RKO (cell line): Measurements from ENCODE around the gene RCBTB1.
"Not testable (repeated sequence)": the region's sequence is repeated elsewhere in the genome, so short reads cannot be mapped to it uniquely, and the experiment has no call there.

Experiments
- DNase-seq: peaks from one replicate; pipeline ENCODE4 v3.0.0-alpha.2; 2016; ENCODE audit warnings: low spot score

RCBTB1 gene

DNA sequence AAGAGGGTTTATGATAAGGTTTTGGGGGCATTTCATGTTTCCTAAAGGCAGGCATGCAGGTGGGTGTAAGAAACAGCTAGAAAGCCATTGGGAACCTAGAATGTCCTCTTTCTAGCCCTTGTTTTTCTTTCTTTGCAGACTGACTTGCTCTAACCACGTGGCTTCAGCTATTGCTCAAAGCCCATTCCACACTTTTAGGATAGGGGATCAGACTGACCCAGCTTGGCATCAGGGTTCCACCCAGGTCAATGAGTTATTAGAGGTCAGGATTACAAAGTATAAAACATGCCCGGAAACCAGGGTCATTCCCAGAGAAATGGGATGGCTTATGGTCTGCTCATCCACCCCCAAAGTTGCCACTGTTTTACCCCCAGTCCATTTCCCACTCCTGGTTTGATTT lies 72.8 kb downstream of the RCBTB1 start:
- no peak for DNase-seq

DNA sequence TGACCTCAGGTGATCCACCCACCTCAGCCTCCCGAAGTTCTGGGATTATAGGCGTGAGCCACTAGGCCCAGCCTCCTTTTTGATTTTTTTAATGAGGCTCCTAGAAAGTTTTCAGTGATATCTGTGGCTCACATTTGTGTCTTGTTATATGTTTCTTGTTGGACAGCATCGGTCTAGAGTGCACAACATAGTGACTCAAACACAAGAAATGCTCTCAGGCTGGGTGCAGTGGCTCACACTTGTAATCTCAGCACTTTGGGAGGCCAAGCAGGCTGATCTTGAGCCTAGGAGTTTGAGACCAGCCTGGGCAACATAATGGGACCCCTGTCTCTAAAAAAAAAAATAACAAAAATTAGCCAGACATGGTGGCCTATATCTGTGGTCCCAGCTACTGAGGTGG lies 81.4 kb downstream of the RCBTB1 start:
- DNase-seq: no peak

DNA sequence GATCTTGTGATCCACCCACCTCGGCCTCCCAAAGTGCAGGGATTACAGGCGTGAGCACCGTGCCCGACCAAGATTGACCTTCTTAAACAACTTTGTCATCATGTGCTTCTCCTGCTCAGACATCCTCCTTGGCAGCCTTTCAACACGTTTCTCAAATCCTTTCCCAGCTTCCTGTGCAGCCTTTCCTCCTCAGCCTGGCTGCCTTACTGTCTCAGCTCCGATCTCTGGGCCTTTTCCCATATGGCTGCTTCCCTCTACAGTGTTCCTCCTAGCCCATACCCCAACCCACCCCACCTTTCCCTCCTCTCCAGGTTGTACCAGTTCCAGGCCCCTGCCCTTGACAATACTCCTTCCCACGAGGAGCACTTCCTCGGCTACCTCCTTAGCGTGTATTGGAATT lies 82.4 kb downstream of the RCBTB1 start:
- DNase-seq: no peak

DNA sequence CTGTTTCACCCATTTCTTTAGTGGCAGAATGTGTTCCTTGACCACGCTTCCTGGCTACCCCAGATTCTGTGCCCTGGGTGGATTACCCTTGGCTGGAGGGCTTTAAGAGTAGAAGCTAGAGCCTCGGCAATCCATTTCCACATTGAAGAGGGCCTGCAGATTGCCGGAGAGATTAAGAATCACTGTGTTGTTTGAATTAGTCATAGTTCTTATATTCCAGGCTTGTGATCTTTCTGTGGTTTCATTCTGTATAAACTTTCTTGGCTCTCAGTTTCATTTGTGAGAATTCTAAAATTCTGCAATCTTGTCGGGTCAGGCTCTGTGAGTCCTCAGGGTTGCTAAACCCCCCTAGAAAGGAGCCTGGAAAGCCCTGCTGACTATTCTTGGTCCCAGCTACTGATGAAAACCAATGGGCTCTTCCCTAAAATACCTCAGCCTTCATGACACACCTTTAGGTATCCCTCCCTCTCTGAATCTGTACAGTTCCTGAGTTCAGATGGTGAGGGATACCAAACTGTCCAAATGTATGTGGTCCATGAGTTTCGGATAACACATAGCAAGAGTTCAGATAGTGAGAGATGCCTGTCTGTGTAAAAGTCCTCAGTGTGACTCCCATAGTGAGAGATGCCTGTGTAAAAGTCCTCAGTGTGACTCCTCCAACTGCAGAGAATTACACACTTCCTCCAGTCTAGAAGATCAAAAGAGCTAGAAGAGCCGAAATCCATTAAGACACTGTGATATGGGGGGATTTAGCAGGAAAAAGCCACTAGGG lies 85.3 kb downstream of the RCBTB1 start:
- no peak for DNase-seq

DNA sequence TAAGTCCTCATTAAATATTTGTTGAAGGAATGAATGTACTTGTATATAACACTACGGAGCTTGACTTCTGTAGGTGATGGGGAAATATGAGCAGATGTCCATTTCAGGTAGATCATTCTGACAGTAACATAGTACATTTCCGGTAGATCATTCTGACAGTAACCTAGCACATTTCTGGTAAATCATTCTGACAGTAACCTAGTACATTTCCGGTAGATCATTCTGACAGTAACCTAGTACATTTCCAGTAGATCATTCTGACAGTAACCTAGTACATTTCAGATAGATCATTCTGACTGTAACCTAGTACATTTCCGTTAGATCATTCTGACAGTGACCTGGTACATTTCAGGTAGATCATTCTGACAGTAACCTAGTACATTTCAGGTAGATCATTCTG lies 87.2 kb downstream of the RCBTB1 start:
- no peak for DNase-seq

DNA sequence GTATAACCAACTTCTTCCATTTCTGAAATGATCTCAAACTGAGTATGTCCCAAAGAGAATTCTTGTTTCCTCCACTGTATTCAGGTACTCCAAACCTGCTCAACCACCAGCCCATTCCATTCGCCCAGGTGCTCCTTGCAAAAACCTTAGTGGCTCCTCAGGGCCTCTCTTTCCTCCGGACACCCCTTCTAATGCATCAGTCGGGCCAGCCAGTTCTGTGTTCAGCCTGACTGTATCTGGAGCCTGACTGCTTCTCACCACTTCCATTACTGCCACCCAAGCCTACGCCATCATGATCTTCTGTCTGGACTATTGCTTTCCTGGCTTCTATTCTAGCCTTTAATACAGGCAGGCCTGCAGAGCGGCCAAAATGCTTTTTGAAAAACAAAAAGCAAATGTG lies 88.1 kb downstream of the RCBTB1 start:
- no peak for DNase-seq

DNA sequence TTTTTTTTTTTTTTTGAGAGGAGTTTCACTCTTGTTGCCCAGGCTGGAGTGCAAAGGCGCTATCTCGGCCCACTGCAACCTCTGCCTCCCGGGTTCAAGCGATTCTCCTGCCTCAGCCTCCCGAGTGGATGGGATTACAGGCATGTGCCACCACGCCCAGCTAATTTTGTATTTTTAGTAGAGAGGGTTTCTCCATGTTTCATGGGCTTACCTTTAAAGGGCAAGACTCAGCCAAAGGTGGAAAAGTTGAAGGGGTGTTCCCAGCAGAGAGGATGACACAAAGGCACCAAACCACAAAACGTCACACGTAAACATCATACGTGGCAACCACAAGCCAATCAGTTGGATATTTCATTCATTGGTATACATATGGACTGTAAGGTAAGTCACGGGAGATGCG lies 88.5 kb downstream of the RCBTB1 start:
- DNase-seq: not testable (repeated sequence)

DNA sequence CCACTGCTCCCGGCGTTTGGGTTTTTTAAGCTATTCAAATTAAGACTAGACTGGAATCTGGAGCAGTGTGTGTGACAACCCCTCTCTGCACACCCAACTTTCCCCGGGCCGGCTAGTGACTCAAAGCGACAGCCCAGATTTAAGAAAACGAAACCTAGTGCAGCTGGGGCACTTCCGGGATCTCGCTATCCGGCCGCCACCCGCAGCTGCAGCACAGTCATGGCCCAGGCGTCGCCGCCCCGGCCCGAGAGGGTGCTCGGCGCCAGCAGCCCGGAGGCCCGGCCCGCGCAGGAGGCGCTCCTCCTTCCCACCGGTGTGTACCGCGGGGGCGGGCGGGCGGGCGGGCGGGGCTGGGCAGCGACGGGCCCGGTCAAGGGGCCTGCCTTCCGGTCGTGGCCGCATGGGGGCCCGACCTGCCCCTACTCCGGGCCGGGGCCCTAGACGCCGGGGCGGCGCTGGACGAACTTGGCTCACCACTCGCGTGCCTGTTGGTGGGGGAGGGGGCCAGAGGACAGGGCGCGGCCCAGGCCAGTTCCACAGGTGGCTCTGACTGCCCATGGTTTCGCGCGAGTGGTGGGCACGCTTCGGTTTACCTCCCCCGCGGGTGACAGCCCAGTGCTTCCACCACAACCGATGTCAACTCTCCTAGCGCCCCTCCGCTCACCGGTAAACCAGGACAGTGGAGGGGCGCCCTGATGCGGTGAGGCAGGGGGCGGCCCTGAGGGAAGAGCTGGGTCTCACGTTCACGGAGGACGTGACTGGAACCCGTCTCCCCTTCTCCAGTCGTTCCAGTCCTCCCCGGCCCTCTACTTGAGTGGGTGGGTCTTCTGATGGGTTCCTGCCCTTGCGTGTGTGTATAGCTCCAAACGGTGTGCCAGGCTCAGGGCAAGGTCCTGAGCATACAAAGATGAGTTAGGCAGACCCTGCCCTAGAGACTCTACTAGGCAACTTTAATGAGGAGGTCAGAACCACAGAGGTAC lies 89.3 kb downstream of the RCBTB1 start, which contains the start of gene PHF11:
PHF11 (plus strand) TSS at position 171 of the 980 bp plus-strand sequence; CDS start at position 220, 49 bp downstream.
- DNase-seq: peak; percentile 86

DNA sequence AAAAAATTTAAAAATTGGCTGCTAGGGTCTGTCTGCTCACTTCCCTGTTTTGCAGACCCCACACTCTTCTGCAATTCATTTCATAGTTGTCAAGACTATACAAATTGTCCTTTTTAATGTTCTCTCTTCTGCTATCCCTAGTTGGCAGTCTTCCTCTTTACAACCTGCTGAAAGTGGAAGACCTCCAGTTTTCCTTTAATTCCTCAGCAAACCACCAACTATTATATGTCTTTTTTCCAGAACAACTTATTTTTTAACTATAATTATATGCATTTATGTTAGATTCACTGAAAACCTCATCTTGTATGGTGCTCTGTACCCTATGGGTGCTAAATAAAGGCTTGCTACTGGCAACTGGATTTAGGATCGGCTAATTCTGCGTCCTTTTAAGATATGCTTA lies 90.7 kb downstream of the RCBTB1 start:
- DNase-seq: peak; percentile 43

DNA sequence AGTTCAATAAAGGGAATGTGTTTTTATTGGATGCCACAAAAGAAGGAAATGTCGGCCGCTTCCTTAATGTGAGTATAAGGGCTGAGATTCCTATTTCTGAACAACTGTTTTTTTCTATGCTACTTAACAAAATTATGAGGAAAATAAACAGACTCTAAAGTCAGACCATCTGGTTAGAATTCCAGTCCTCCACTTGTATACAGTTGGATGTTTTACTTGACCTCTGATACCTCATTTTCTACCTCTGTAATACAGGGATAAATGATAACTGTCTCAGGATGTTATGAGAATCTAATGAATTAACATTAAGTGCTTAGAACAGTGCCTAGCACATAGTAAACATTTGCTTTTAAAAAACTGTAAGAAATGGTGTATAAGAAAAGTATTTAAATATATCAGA lies 96.8 kb downstream of the RCBTB1 start:
- no peak for DNase-seq
